Ascending aorta (tissue), 2 donors: Measurements from ENCODE around the gene ADAMTS12. TPM values are rescaled to one million over a fixed set of nuclear protein-coding genes. Genes with fewer than 3 reads are reported as not detected.
"Not testable (repeated sequence)": the region's sequence is repeated elsewhere in the genome, so short reads cannot be mapped to it uniquely, and the experiment has no call there.

Source experiments
- DNase-seq, 2 donors: peaks; one replicate each; pipeline ENCODE4 v3.0.0-alpha.2; 2019; ENCODE audit warnings: low spot score in 2 of 2
- H3K27ac ChIP-seq, 2 donors: fragments of 200-600 bp; sonication (generic); one replicate each; pipeline ENCODE4 v1.5.1; 2016 to 2017; ENCODE audit warnings: mild to moderate bottlenecking in 1 of 2
- H3K27me3 ChIP-seq: fragments of 200-600 bp; sonication (generic); one replicate; pipeline ENCODE4 v1.5.1; 2017
- H3K36me3 ChIP-seq, 2 donors: fragments of 200-600 bp; sonication (generic); one replicate each; pipeline ENCODE4 v1.5.1; 2016
- H3K4me1 ChIP-seq, 2 donors: fragments of 200-600 bp; sonication (generic); one replicate each; pipeline ENCODE4 v1.5.1; 2016 to 2017; ENCODE audit warnings: mild to moderate bottlenecking in 1 of 2
- H3K4me3 ChIP-seq, 2 donors: fragments of 200-600 bp; sonication (generic); one replicate each; pipeline ENCODE4 v1.5.1; 2016 to 2017; ENCODE audit warnings: mild to moderate bottlenecking in 1 of 2
- H3K9me3 ChIP-seq, 2 donors: fragments of 200-600 bp; sonication (generic); one replicate each; pipeline ENCODE4 v1.5.1; 2016
- intact Hi-C: fragments of 100-400 bp; cut with DNase I; formaldehyde crosslinking; loops from one replicate; pipeline ENCODE4 v1.15.1; 2023
- total RNA-seq: library from RNA; depleted of rRNA; stranded (reverse); fragments of >200 nt; gene quantifications from one replicate; pipeline ENCODE4 v1.1.0, GENCODE V29; 2016
- TF ChIP-seq, protein P1 (sequence below), 3 experiments: fragments of 200-600 bp in 2 of 3; fragments of 450-650 bp in 1 of 3; sonication (generic) in 2 of 3; IDR thresholded peaks; one replicate each; pipeline ENCODE4 v1.5.1; 2016 to 2019; ENCODE audit warnings: antibody characterized with exemption in 3 of 3, mild to moderate bottlenecking in 1 of 3, moderate library complexity in 1 of 3

ADAMTS12 gene
- total RNA-seq, 1 donor from 2014 or later = 1.4 TPM

GRCh38 chr5:33516421-33516820 lies 375.4 kb downstream of the ADAMTS12 start:
- intact Hi-C loops = no loop called here
- Histone ChIP-seq H3K27me3 (no peaks in the 10 kb centered on the region), H3K9me3 (no peaks in the 10 kb centered on the region), H3K36me3 (no peaks in the 10 kb centered on the region), H3K4me1 (peaks cover 0 to 19% of the 10 kb centered on the region in 2 donors), H3K27ac (peak overlapping the region in 1 of 2 donors; percentile 37), H3K4me3 (no peak overlapping the region)
- TF ChIP-seq, protein P1, sequence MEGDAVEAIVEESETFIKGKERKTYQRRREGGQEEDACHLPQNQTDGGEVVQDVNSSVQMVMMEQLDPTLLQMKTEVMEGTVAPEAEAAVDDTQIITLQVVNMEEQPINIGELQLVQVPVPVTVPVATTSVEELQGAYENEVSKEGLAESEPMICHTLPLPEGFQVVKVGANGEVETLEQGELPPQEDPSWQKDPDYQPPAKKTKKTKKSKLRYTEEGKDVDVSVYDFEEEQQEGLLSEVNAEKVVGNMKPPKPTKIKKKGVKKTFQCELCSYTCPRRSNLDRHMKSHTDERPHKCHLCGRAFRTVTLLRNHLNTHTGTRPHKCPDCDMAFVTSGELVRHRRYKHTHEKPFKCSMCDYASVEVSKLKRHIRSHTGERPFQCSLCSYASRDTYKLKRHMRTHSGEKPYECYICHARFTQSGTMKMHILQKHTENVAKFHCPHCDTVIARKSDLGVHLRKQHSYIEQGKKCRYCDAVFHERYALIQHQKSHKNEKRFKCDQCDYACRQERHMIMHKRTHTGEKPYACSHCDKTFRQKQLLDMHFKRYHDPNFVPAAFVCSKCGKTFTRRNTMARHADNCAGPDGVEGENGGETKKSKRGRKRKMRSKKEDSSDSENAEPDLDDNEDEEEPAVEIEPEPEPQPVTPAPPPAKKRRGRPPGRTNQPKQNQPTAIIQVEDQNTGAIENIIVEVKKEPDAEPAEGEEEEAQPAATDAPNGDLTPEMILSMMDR (IDR thresholded peaks at IDR 0.05) = no peak
- DNase-seq = no peak

DNA sequence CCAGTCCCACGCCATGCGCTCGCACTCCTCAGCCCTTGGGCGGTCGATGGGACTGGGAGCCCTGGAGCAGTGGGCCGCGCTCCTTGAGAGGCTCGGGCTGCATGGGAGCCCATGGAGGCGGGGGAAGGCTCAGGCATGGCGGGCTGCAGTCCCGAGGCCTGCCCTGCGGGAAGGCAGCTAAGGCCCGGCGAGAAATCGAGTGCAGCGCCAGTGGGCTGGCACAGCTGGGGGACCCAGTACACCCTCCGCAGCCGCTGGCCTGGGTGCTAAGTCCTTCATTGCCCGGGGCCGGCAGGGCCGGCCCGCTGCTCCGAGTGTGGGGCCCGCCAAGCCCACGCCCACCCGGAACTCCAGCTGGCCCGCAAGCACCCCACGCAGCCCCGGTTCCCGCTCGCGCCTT lies 376.4 kb downstream of the ADAMTS12 start:
- intact Hi-C loops, H3K36me3 ChIP-seq, H3K27me3 ChIP-seq, H3K27ac ChIP-seq, H3K9me3 ChIP-seq, H3K4me3 ChIP-seq, DNase-seq: not testable (repeated sequence)
- H3K4me1 ChIP-seq = peaks cover 0 to 19% of the 10 kb centered on the region in 2 donors

DNA sequence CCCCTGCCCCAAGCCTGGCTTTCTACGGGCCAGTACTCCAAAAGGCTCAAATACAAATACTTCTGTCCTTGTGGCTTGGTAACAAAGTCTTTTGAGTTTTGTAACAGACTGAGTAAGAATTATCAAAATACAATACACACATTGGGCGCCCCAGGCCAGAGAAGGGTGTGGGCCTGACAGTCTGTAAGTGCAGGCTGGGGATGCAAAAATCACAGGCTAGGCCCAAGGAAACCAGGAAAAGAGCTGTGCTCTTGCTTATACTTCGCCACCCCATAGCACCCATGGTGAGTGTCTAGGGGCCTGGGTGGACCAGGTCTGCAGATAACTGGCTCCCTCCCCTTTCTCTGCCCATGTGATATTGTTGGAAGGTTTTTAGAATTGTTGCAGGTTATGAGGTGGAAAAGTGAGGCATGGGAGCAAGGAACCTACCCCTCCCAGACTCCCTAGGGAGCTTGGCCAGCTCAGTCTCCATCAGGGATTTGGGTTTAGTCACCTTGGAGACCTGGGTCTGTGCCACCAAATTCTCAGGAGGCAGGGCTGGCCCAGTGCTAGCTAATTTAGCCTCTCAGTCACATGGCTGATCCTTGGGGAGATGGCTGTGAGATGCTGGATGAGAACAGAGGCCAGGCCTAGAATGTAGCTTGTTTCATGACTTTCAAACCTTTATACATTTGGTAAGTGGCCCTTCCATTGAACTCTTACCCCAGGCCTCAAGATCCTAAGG lies 378.2 kb downstream of the ADAMTS12 start:
- no peaks in the 10 kb centered on the region for H3K9me3 ChIP-seq
- no peaks in the 10 kb centered on the region for H3K36me3 ChIP-seq
- DNase-seq = peak; percentile 12 to 82
- no peak overlapping the region for H3K4me3 ChIP-seq
- peaks cover 0 to 19% of the 10 kb centered on the region in 2 donors for H3K4me1 ChIP-seq
- TF ChIP-seq, protein P1 (IDR thresholded peaks at IDR 0.05) = no peak
- peak overlapping the region in 1 of 2 donors; percentile 51 for H3K27ac ChIP-seq
- H3K27me3 ChIP-seq = no peaks in the 10 kb centered on the region
- intact Hi-C loops = no loop called here

DNA sequence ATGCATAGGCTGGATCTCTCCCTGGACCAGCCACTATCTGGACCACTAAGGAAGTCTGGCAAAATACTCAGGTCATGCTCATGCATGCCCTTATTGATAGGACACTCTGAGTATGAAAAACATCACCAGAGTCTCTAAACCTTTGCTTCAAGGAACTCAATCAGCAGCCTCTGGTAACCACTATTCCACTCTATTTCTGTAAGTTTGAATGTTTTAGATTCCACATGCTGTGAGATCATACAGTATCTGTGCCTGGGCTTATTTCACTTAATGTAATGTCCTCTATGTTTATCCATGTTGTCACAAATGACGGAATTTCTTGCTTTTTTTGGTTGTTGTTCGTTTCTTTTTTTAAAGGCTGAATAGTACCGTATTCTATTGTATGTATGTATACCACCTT lies 382.8 kb downstream of the ADAMTS12 start:
- H3K4me1 ChIP-seq = peaks cover 0 to 10% of the 10 kb centered on the region in 2 donors
- intact Hi-C loops = loop anchor here (5.0 kb wide), 1 partner anchor 132 kb away; no protein-coding TSS in a partner anchor
- DNase-seq = no peak
- H3K4me3 ChIP-seq = no peak overlapping the region
- H3K27ac ChIP-seq = no peak overlapping the region
- TF ChIP-seq, protein P1 (IDR thresholded peaks at IDR 0.05) = no peak
- H3K36me3 ChIP-seq = no peaks in the 10 kb centered on the region
- no peaks in the 10 kb centered on the region for H3K9me3 ChIP-seq
- H3K27me3 ChIP-seq = no peaks in the 10 kb centered on the region

DNA sequence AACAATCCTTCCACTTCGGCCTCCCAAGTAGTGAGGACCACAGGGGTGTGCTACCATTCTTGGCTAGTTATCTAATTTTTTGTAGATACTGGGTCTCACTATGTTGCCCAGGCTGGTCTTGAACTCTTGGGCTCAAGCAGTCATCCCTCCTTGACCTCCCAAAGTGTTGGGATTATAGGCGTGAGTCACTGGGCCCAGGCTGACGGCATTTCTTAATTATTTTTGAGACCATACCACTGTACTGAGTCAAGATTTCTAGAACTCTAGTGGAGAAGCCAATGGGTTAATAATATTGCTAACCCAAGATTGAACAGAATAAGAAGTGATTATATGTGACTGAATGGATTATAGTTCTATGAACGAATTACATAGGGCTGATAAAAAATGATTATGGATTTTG lies 384.4 kb downstream of the ADAMTS12 start:
- Histone ChIP-seq H3K4me1 (no peaks in the 10 kb centered on the region), H3K4me3 (no peak overlapping the region), H3K27me3 (no peaks in the 10 kb centered on the region), H3K36me3 (no peaks in the 10 kb centered on the region), H3K27ac (no peak overlapping the region), H3K9me3 (no peaks in the 10 kb centered on the region)
- intact Hi-C loops = loop anchor here (5.0 kb wide), 1 partner anchor 130 kb away; no protein-coding TSS in a partner anchor
- no peak for DNase-seq
- TF ChIP-seq, protein P1 (IDR thresholded peaks at IDR 0.05) = no peak

DNA sequence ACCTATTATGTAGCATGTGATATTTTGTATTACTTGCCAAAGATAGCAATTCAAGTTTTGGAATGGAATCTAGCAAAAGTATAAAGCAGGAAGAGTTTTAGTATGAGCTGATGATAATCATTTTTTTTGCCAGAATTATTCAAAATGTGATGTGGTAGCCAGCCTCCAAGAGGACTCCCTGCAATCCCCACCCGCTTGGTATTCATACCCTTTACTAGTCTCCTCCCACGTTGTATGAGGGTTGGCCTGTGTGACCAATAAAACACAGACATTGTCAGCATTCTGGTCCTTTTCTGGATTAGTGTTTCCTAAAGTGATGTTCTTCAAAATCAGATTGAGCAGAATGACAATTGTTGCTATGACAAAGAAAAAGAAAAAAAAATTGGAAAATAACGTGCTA lies 387.2 kb downstream of the ADAMTS12 start:
- TF ChIP-seq, protein P1 (IDR thresholded peaks at IDR 0.05) = no peak
- Histone ChIP-seq H3K4me3 (no peak overlapping the region), H3K27me3 (no peaks in the 10 kb centered on the region), H3K27ac (no peak overlapping the region), H3K36me3 (no peaks in the 10 kb centered on the region), H3K4me1 (no peaks in the 10 kb centered on the region), H3K9me3 (no peaks in the 10 kb centered on the region)
- DNase-seq = no peak
- intact Hi-C loops = no loop called here
